Anterior cingulate cortex (tissue), 58 donors: ENCODE results near the gene FOXC1.

Experiments
- DNase-seq, 58 donors: peaks; one replicate each; lab custom pipeline; 2025; lab: John Stamatoyannopoulos, UW

Gene FOXC1

GRCh38 chr6:1597121-1597744 lies 12.5 kb upstream of the FOXC1 start:
- no peak for DNase-seq

DNA sequence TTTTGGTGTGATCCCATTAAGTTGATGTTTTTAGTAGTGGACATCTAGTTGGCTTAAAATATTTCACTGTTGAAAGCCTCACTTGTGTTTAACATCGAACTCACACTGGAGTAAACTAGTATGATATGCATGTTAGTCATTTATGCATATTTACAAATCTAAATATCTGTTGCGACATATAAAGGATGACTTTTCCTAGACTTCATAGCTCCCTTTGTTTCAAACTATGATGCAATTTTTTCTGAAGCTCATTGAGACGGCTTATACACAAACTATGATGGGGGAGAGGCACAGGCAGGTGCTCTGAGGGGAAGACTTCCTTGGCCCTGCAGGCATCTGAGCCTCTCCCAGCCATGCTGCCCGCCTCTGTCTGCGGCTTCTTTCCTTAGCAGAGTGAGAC lies 11.8 kb upstream of the FOXC1 start:
- no peak for DNase-seq

- no peak for DNase-seq
Observed at GRCh38 chr6:1598433-1598832, 11.3 kb upstream of the FOXC1 start.

DNA sequence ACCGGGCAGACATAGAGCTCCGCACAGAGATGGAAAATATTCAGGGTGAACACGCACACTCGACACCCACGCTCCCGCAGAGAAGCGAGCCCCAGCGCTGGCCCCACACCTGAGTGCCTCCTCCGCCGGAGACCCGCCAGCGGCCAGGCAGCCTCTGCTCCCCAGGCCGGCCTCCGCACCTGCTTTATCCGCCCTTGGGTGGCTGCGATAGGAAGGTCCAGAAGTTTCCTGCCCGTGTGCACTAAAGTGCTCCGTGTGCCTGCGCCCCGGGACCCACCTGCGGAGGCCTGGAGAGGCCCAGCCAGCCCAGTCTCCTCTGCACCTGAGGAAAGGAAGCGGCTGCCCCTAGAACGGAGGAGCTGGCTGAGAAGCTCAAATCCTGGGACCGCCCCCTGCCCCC lies 10.8 kb upstream of the FOXC1 start:
- DNase-seq: no peak

DNA sequence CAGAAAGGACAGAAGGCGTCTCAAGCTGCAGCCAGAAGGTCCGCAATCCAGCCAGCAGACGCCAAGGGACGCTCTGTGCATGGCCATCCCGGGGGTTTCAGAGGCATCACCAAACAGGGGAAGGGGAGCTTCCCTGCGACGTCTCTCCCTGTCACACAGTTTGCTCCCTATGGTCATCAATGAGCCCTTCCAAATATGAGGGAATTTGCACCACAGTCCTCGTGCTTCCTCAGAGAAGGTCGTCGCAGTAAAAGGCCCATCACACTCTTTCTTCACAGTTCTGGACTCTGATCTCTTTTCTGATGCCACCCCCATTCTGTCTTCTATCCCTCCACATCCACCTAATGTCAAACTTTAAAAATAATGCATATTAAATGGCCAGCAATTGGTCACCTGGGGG lies 10.2 kb upstream of the FOXC1 start:
- DNase-seq: no peak

DNA sequence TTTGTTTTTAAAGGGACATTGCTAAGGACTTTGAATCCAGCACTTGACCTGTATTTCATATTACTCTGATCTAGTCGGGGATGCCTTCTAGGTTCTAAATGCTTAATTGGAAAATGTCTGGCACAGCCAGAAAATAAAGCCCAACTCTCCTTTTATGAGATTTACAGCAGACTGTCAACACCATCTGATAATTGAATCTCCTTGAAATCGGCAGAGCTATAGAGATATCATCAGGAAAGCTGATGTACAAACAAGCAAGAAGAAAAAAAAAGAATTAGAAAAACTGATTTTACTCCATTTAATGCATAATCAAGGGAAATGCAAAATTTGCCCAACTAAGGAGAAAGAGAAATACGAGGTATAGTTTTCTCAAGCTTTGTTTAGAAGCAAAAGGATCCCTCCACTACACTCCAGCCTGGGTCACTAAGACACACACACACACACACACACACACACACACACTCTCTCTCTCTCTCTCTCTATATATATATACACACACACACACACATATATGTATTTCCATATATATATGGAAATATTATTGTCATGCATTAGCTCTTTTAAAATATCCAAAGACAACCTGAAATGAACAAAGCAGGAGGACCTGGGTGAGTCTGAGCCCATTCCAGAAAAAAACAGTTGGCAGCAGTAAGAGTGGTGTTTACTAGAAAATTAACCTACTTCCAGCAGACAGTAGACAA lies 9.5 kb upstream of the FOXC1 start:
- no peak for DNase-seq

DNA sequence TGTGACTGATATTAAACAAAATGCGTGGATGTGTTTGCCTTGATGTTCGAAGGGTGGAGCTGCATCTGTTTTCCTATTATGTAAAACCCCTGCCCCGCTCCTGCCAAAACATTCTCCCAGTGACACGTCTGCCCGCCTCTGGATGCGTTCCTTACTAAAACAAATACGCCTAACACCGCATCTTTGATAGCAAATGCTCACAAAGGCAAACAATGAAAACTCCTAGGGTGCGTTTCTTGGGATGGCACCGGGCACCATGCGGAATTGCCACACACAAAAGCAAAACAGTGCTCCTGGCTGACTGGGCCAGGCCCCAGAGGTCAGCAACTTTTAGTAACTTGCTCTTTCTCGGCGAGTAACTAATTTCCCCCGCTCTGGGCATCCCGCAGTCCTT lies 9.0 kb upstream of the FOXC1 start:
- no peak for DNase-seq

GRCh38 chr6:1601158-1602048 lies 8.3 kb upstream of the FOXC1 start:
- no peak for DNase-seq

DNA sequence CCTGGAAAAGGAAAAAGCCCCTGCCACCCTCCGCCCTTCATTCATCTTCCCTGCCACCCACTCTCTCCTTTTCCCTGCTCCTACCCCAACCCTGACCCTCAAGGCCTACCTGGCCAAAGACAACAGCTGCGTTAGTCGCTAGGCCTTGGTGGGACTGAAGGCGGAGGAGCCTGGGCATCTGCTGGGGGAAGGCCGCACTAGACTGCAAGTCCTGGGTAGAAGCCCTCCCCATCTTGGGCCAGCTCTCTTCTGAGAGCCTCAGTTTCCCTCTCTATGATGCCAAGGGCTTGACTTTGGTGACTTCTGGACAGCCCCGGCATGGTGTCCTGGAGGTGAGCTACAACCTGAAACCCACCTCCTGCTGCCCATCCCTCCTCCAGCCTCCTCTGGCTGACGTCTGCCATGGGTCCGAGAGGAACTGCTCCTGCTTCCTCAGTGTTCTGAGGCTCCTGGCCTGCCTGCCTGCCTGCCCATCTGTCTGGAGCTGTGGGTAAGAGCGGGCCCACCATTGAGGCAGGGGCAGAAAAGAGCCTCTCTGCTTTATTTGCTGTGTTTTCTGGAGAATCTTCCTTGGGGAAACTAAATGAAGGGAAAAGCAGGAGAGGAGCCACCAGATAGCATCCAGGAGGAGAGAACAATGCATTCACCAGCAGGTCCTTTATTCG lies 7.5 kb upstream of the FOXC1 start:
- no peak for DNase-seq

- DNase-seq: no peak
Observed at GRCh38 chr6:1603708-1604107, 6.0 kb upstream of the FOXC1 start.

DNA sequence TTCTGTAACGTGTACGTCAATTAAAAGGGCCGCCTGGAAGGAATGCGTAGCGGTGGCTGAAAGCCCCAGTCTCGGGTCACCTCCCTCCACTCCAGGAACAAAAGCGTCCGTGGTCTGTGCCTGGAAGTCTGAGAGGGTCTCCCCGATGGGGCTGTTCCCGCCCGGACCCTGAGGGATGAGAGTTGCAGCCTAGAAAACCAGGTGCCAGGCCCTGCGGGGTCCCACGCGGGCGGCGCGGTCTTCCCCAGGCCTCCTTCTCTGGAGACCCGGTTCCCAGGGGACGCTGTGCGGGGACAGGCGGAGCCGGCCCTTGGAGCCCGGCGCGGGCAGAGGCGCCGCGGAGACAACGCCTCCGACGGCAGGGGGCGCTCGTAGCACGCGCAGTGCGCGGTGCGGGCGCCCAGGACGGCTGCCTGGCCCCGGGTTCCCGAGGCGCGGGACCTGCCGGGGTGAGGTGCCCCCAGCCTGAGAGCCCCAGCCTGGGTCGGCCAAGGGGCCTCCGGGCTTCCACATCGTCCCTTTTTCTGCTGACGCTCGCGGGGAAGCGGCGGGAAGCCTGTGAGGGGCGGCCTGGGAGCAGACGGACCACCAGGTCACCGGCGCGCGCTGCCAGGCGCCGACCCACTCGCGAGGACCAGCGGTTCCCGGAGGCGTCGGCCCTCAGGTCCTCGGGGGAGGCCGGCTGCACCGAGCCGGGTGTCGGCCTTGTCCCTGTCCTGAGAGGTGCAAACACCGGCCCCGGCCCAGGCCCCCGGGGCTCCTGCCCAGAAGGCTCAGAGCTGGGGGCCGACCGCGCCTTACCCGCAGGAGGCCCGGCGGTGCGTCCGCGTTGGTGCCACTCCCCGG lies 5.3 kb upstream of the FOXC1 start:
- DNase-seq: peak in 31 of 58 donors; percentile 8 to 69 (median 27)

DNA sequence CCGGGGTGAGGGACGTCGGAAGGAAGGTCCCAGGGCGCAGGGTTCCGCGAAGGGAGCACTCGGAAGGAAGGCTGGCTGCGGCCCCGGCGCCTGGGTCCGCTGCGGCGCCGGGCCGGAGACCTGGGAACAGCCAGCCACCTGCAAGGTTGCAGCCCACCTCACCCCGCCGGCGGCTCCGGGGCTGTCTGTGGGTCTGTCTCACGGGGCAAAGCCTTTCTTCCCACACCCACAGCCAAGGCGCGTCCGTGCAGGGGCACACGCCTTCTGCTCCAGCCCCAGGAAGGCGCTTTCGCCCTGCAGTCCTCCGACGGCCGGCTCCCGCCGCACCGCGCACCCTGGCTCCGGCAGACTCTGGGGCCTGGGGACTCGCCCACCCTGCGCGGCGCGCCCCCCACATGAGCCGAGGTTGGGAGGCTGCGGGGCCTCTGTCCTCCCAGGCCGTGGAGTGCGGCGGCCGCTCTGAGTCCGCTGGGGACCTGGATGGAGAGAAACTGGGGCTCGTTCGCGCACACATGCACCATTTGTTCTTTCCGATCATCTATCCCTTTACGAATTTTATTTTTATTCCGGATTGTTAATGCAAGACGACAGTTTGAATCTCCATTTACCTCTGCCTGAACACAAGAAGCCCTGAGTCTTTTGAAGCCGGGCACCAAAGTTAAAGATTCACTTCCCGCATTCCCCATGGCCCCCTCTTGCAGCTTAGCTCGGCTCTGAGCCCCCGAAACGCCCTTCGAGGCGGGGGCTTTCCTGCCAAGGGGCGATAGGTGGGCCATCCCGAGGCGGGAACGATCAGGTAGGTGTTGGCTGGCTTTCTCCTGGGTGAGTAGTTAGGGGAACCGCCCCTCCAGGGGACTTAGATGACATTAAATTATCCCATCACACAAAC lies 4.5 kb upstream of the FOXC1 start:
- no peak for DNase-seq

DNA sequence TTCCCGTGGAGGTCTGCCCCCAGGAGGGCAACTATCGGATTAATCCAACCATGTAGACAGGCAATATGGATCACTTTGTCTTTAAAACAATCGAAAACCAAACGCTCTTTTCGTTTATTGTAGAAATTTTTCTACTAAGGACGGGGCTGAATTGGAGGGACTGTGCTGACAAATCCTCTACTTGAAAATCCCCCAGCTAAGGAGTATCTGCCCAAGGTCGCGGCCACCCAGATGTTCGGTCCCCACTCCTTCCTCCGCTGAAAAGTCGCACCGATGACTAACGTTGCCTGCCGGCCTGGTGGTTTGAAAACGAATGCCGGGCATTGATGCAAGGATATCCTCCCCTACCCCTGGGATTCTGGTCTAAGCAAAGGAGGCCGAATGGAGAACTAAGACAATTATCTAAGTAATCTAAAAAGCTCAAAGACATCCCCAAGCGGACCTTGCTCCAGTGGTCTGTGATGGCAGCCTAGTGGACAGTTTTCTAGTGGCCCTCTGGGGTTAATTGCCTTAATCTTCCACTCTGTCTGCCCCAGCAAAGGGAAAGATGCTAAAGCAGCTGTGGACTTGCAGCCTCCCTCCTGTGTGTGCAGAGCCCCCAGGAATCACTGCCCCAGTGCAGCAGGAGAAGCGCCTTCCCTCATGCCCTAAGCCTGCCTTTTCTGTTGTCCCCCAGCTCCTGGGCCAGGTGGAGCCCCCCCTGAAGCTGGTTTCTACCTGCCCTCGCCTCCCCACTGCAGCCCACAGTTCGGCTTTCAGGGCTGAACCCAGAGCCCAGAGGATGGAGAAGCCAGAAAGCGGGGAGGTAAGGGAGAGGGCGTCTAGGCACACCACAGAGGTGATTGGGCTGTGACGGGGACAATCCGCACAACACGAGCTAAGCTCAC lies 3.6 kb upstream of the FOXC1 start:
- no peak for DNase-seq

DNA sequence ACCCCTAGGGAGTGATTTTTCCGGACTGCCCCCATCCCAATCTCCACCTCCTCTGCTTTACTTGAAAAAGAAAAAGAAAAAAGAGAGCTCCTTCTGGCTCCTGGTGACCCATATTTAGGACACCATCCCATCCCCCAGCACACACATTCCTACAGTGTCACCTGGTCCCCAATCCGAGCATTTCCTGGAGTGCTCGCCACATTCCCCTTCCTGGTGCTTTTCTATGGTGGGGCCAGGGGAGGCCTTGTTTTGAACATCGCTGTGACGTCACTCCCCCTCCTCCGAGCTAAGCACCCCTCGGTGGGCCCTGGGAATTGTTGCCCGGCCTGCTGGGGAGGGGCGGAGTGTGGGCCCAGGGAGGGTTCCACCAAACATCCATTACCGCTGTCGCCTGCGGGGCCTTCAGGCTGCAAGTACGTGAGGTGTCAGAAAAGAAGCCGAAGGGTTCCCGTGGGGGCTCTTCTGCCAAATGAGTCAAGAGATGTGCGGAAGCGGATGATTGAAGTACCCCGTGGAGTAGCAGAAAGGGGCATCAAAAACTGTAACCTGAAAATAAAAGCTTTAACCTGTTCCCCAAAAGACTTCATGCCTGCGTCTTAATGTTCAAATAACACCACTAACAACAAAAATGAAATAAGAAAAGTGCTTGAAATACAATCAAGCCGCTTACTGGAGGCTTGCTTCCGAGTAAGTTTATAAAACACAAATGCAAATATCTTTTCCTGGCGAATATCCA lies 2.8 kb upstream of the FOXC1 start:
- no peak for DNase-seq

GRCh38 chr6:1607516-1608221 lies 2.0 kb upstream of the FOXC1 start:
- no peak for DNase-seq

GRCh38 chr6:1608222-1609040 lies 1.3 kb upstream of the FOXC1 start:
- DNase-seq: no peak
